Transverse colon (tissue), 4 donors: ENCODE data around the gene DYNC2LI1. TPM values are rescaled to one million over a fixed set of nuclear protein-coding genes. Genes with fewer than 3 reads are reported as not detected.
A peak's percentile ranks its signal among the peaks of the same experiment; 100 is the strongest.

Experiments used
- DNase-seq: peaks from one replicate; pipeline ENCODE4 v3.0.0-alpha.2; 2019
- H3K27ac ChIP-seq, 4 donors: fragments of 200-600 bp; sonication (generic); 2 replicates each; pipeline ENCODE4 v1.5.1; 2016 to 2018; ENCODE audit warnings: inconsistent platforms in 4 of 4
- H3K27me3 ChIP-seq: fragments of 200-600 bp; sonication (generic); 2 replicates; pipeline ENCODE4 v1.5.1; 2017; ENCODE audit warnings: inconsistent platforms
- H3K36me3 ChIP-seq, 4 donors: fragments of 200-600 bp; sonication (generic); 2 replicates each; pipeline ENCODE4 v1.5.1; 2017 to 2019; ENCODE audit warnings: inconsistent platforms in 4 of 4
- H3K4me1 ChIP-seq, 4 donors: fragments of 200-600 bp; sonication (generic); 2 replicates each; pipeline ENCODE4 v1.5.1; 2017 to 2020; ENCODE audit warnings: inconsistent platforms in 4 of 4
- H3K4me3 ChIP-seq, 4 donors: fragments of 200-600 bp; sonication (generic); 1 replicate in 1 of 4; 2 replicates in 3 of 4; pipeline versions ENCODE4 v1.5.1 to v1.6.1; 2017 to 2019; ENCODE audit warnings: inconsistent platforms in 4 of 4
- H3K9me3 ChIP-seq, 2 donors: fragments of 200-600 bp; sonication (generic); 2 replicates each; pipeline ENCODE4 v1.5.1; 2017 to 2019; ENCODE audit warnings: inconsistent platforms in 2 of 2
- EP300 ChIP-seq: sonication (generic); formaldehyde crosslinking; IDR thresholded peaks from one replicate; pipeline ENCODE4 v1.6.1; 2017; ENCODE audit warnings: antibody characterized with exemption, low read depth
- POLR2A ChIP-seq: fragments of 450-650 bp; IDR thresholded peaks from one replicate; pipeline ENCODE4 v1.6.1; 2016; ENCODE audit warnings: antibody characterized with exemption, mild to moderate bottlenecking, moderate library complexity
- POLR2AphosphoS5 ChIP-seq, 3 donors: sonication (generic); formaldehyde crosslinking; IDR thresholded peaks; one replicate each; pipeline ENCODE4 v1.6.1; 2016; ENCODE audit warnings: antibody characterized with exemption in 3 of 3
- whole genome bisulfite sequencing, 2 donors: methylation state at CpG; one replicate each; pipeline ENCODE4 v1.1.5; 2018; ENCODE audit warnings: low coverage in 1 of 2; 5-methylcytosine and 5-hydroxymethylcytosine counted together
- in situ Hi-C, 4 donors: fragments of 200-750 bp; cut with MboI; loops; one replicate each; pipeline versions ENCODE4 v1.15.0 to v1.15.1; 2017; ENCODE audit warnings: low sequenced_read_pairs in 3 of 4, low pct_ligation_motif_present in 1 of 4, low pct_unique_long_range_greater_than_20kb in 1 of 4
- intact Hi-C: fragments of 100-400 bp; cut with DNase I; formaldehyde crosslinking; loops from one replicate; pipeline ENCODE4 v1.15.1; 2023; ENCODE audit warnings: low total_unique reads
- total RNA-seq, 4 donors: library from RNA; depleted of rRNA; stranded (reverse); fragments of >200 nt; gene quantifications; one replicate each; pipeline ENCODE4 v1.1.0, GENCODE V29; 2016
- TF ChIP-seq, protein P1 (sequence below), 5 experiments: fragments of 200-600 bp in 3 of 5; fragments of 450-650 bp in 2 of 5; sonication (generic) in 3 of 5; IDR thresholded peaks; 1 replicate in 2 of 5; 2 replicates in 3 of 5; pipeline ENCODE4 v1.5.1; 2016 to 2017; ENCODE audit warnings: antibody characterized with exemption in 5 of 5, inconsistent platforms in 3 of 5, mild to moderate bottlenecking in 2 of 5, moderate library complexity in 1 of 5

DYNC2LI1 gene
- total RNA-seq, 4 donors from 2014 or later, result 6.6 to 26.9 (median 20.2) TPM

DNA sequence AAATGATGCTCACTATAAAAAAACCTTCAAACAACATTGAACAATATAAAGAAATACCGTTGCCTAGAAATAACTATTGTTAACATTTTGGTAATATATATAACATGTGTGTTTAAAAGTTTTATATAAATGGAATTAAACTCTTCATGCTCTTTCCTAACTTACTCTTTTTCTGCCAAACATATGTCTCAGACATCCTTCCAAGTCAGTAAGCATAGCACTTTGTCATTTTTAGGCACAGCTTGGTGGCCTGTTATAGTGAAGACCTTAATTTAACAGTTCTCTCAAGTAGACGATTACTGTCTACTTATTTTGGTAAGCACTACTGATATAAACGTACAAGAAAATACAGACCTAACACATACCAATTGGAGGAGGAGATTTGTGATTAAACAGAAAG is 40.9 kb downstream of the DYNC2LI1 start:
- H3K4me1 ChIP-seq, result peaks cover 0 to 16% (median 6%) of the 10 kb centered on the region in 4 donors
- no peak for TF ChIP-seq POLR2AphosphoS5 (IDR thresholded peaks at IDR 0.05)
- TF ChIP-seq EP300, result no peak
- TF ChIP-seq POLR2A, result no peak
- TF ChIP-seq, protein P1, sequence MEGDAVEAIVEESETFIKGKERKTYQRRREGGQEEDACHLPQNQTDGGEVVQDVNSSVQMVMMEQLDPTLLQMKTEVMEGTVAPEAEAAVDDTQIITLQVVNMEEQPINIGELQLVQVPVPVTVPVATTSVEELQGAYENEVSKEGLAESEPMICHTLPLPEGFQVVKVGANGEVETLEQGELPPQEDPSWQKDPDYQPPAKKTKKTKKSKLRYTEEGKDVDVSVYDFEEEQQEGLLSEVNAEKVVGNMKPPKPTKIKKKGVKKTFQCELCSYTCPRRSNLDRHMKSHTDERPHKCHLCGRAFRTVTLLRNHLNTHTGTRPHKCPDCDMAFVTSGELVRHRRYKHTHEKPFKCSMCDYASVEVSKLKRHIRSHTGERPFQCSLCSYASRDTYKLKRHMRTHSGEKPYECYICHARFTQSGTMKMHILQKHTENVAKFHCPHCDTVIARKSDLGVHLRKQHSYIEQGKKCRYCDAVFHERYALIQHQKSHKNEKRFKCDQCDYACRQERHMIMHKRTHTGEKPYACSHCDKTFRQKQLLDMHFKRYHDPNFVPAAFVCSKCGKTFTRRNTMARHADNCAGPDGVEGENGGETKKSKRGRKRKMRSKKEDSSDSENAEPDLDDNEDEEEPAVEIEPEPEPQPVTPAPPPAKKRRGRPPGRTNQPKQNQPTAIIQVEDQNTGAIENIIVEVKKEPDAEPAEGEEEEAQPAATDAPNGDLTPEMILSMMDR (IDR thresholded peaks at IDR 0.05), result no peak
- no peak overlapping the region for H3K4me3 ChIP-seq
- intact Hi-C loops (no loop called here), in situ Hi-C loops (no loop called here)
- H3K27me3 ChIP-seq, result no peaks in the 10 kb centered on the region
- no peak for DNase-seq
- 85 to 93% methylated on average over 3 of the region's 3 CpGs for WGBS, 2 donors
- H3K27ac ChIP-seq, result no peak overlapping the region
- no peaks in the 10 kb centered on the region for H3K9me3 ChIP-seq
- H3K36me3 ChIP-seq, result no peaks in the 10 kb centered on the region

DNA sequence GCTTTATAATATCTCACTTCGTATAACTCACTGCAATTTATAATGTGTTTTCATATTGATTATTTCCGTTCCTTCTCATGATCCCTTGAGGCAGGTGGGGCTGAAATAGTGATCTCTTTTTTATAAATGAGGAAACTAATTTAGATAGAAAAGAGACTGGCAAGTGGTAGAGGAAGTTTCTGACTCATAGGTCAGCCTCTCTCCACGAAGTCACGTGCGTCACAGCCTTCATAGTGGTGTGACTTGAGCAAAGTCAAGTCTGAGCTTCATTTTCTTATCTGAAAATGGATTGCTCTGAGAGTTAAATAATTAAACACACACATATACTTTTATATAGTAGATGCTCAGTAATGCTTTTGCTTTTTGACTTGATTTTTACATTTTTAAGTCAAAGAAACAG is 44.9 kb downstream of the DYNC2LI1 start:
- Histone ChIP-seq H3K4me3 (no peak overlapping the region), H3K36me3 (no peaks in the 10 kb centered on the region), H3K4me1 (peaks cover 0 to 22% (median 8%) of the 10 kb centered on the region in 4 donors), H3K9me3 (no peaks in the 10 kb centered on the region), H3K27me3 (no peaks in the 10 kb centered on the region), H3K27ac (peak overlapping the region; percentile 43 to 75 (median 70))
- TF ChIP-seq EP300 (no peak), POLR2A (no peak), POLR2AphosphoS5 (IDR thresholded peaks at IDR 0.05) (no peak)
- TF ChIP-seq, protein P1 (IDR thresholded peaks at IDR 0.05), result no peak
- WGBS, 2 donors, result 26 to 42% methylated on average over 2 to 5 of the region's 5 CpGs
- DNase-seq, result peak; percentile 77
- in situ Hi-C loops, result no loop called here
- intact Hi-C loops, result no loop called here

GRCh38 chr2:43819491-43820163 is 45.8 kb downstream of the DYNC2LI1 start:
- in situ Hi-C loops, result no loop called here
- Histone ChIP-seq H3K27me3 (no peaks in the 10 kb centered on the region), H3K4me1 (peaks cover 0 to 22% (median 8%) of the 10 kb centered on the region in 4 donors), H3K9me3 (no peaks in the 10 kb centered on the region), H3K27ac (peak overlapping the region; percentile 43 to 75 (median 70)), H3K36me3 (no peaks in the 10 kb centered on the region), H3K4me3 (no peak overlapping the region)
- intact Hi-C loops, result no loop called here
- no peak for DNase-seq
- 41 to 51% methylated on average over 4 to 7 of the region's 7 CpGs for WGBS, 2 donors
- TF ChIP-seq EP300 (no peak), POLR2A (no peak), POLR2AphosphoS5 (IDR thresholded peaks at IDR 0.05) (no peak)
- TF ChIP-seq, protein P1 (IDR thresholded peaks at IDR 0.05), result no peak

DNA sequence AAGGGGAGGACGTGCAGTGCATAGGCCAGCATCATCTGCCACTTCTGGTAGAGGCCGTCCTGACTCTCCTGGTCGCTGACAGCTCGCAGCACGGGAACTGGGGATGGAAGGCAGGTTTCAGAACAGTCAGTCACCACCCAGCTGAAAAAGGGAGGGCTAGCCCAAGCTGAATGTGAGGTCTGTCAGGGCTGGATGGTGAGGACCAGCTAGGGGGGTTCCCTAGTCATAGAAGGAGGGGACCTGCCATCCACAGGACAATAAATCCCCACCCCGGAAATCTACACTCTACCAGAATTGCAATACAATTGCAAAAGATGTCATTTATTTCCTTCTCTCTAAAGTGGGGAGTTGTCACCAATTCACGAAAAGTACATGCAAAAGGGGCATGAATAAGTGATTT is 49.0 kb downstream of the DYNC2LI1 start:
- no peak for DNase-seq
- in situ Hi-C loops, result no loop called here
- no peaks in the 10 kb centered on the region for H3K9me3 ChIP-seq
- H3K4me3 ChIP-seq, result no peak overlapping the region
- TF ChIP-seq POLR2A (no peak), EP300 (no peak)
- TF ChIP-seq, protein P1 (IDR thresholded peaks at IDR 0.05), result no peak
- H3K27ac ChIP-seq, result no peak overlapping the region
- no peaks in the 10 kb centered on the region for H3K36me3 ChIP-seq
- H3K4me1 ChIP-seq, result peaks cover 0 to 22% (median 8%) of the 10 kb centered on the region in 4 donors
- intact Hi-C loops, result no loop called here
- WGBS, 2 donors, result 71% methylated on average over 7 of the region's 7 CpGs; no CpG with 5 or more reads in 1 of the 2 donors
- H3K27me3 ChIP-seq, result no peaks in the 10 kb centered on the region
